ENCODE data around the gene JKAMP.

Gene JKAMP

GRCh38 chr14:59481871-59482540, 2.3 kb upstream of the JKAMP start:
- DNase-seq = no peak

GRCh38 chr14:59482541-59483331, 1.6 kb upstream of the JKAMP start:
- no peak for DNase-seq

GRCh38 chr14:59483363-59483762, 954 bp upstream of the JKAMP start:
- peak; percentile 30 to 43 for DNase-seq

GRCh38 chr14:59484639-59485175, 390 bp downstream of the JKAMP start:
- DNase-seq = peak; percentile 52 to 53

- peak; percentile 91 to 93 for DNase-seq
Measured at GRCh38 chr14:59490756-59491155, 6.4 kb downstream of the JKAMP start.

- no peak for DNase-seq
Measured at GRCh38 chr14:59492384-59492783, 8.1 kb downstream of the JKAMP start.

- no peak for DNase-seq
Measured at GRCh38 chr14:59500732-59501131, 16.4 kb downstream of the JKAMP start.

- DNase-seq = no peak
Measured at GRCh38 chr14:59503256-59503655, 18.9 kb downstream of the JKAMP start.

GRCh38 chr14:59507063-59507751, 22.9 kb downstream of the JKAMP start:
- DNase-seq = peak; percentile 84 to 85

- DNase-seq = no peak
Measured at GRCh38 chr14:59507752-59508103, 23.4 kb downstream of the JKAMP start.

GRCh38 chr14:59509101-59509500, 24.8 kb downstream of the JKAMP start:
- DNase-seq = no peak

- no peak for DNase-seq
Measured at GRCh38 chr14:59510001-59510400, 25.7 kb downstream of the JKAMP start.

- DNase-seq = no peak
Measured at GRCh38 chr14:59510966-59511365, 26.6 kb downstream of the JKAMP start.

- DNase-seq = no peak
Measured at GRCh38 chr14:59511916-59512575, 27.7 kb downstream of the JKAMP start.

GRCh38 chr14:59520224-59520623, 35.9 kb downstream of the JKAMP start:
- no peak for DNase-seq

- DNase-seq = no peak
Measured at GRCh38 chr14:59529189-59529588, 44.9 kb downstream of the JKAMP start.

- DNase-seq = no peak
Measured at GRCh38 chr14:59530349-59530748, 46.0 kb downstream of the JKAMP start.

- DNase-seq = no peak
Measured at GRCh38 chr14:59532419-59532818, 48.1 kb downstream of the JKAMP start.

- no peak for DNase-seq
Measured at GRCh38 chr14:59534361-59534987, 50.2 kb downstream of the JKAMP start.

GRCh38 chr14:59537476-59537875, 53.2 kb downstream of the JKAMP start:
- DNase-seq = no peak

- DNase-seq = no peak
Measured at GRCh38 chr14:59538936-59539335, 54.6 kb downstream of the JKAMP start.

- DNase-seq = no peak
Measured at GRCh38 chr14:59540852-59541251, 56.5 kb downstream of the JKAMP start.

GRCh38 chr14:59541731-59542130, 57.4 kb downstream of the JKAMP start:
- DNase-seq = no peak

Data from Kasumi-1 (cell line).